Fibroblast of gingiva (primary cell): Measurements from ENCODE around the gene COQ8B.
A peak's percentile ranks its signal among the peaks of the same experiment; 100 is the strongest.
"Not testable (repeated sequence)": the region's sequence is repeated elsewhere in the genome, so short reads cannot be mapped to it uniquely, and the experiment has no call there.

Experiments
- DNase-seq: peaks from one replicate; pipeline ENCODE4 v3.0.0-alpha.2; 2011; ENCODE audit warnings: low read depth

The COQ8B gene

GRCh38 chr19:40668991-40669614 is 47.6 kb downstream of the COQ8B start:
- DNase-seq: no peak

GRCh38 chr19:40667602-40668001 is 49.1 kb downstream of the COQ8B start:
- DNase-seq: no peak

- no peak for DNase-seq
These were observed 49.8 kb downstream of the COQ8B start for GRCh38 chr19:40666803-40667438.

GRCh38 chr19:40663695-40664692 is 52.7 kb downstream of the COQ8B start:
- DNase-seq: no peak

GRCh38 chr19:40662925-40663694 is 53.6 kb downstream of the COQ8B start:
- DNase-seq: peak; percentile 90

GRCh38 chr19:40661616-40662015 is 55.1 kb downstream of the COQ8B start:
- DNase-seq: no peak

GRCh38 chr19:40659566-40659965 is 57.1 kb downstream of the COQ8B start:
- DNase-seq: peak; percentile 33

GRCh38 chr19:40659116-40659515 is 57.6 kb downstream of the COQ8B start:
- no peak for DNase-seq

- DNase-seq: no peak
These were observed 58.7 kb downstream of the COQ8B start for GRCh38 chr19:40658031-40658430.

GRCh38 chr19:40655684-40656083 is 61.0 kb downstream of the COQ8B start:
- not testable (repeated sequence) for DNase-seq

- DNase-seq: not testable (repeated sequence)
These were observed 64.4 kb downstream of the COQ8B start for GRCh38 chr19:40652303-40652702.

GRCh38 chr19:40650749-40651305 is 65.9 kb downstream of the COQ8B start:
- peak; percentile 98 for DNase-seq

GRCh38 chr19:40649903-40650675 is 66.6 kb downstream of the COQ8B start:
- not testable (repeated sequence) for DNase-seq

GRCh38 chr19:40646743-40647254 is 69.9 kb downstream of the COQ8B start:
- DNase-seq: no peak

- no peak for DNase-seq
These were observed 73.9 kb downstream of the COQ8B start for GRCh38 chr19:40642757-40643305.

- DNase-seq: no peak
These were observed 74.5 kb downstream of the COQ8B start for GRCh38 chr19:40642051-40642706.
